ENCODE data around the gene XXYLT1.

DNA sequence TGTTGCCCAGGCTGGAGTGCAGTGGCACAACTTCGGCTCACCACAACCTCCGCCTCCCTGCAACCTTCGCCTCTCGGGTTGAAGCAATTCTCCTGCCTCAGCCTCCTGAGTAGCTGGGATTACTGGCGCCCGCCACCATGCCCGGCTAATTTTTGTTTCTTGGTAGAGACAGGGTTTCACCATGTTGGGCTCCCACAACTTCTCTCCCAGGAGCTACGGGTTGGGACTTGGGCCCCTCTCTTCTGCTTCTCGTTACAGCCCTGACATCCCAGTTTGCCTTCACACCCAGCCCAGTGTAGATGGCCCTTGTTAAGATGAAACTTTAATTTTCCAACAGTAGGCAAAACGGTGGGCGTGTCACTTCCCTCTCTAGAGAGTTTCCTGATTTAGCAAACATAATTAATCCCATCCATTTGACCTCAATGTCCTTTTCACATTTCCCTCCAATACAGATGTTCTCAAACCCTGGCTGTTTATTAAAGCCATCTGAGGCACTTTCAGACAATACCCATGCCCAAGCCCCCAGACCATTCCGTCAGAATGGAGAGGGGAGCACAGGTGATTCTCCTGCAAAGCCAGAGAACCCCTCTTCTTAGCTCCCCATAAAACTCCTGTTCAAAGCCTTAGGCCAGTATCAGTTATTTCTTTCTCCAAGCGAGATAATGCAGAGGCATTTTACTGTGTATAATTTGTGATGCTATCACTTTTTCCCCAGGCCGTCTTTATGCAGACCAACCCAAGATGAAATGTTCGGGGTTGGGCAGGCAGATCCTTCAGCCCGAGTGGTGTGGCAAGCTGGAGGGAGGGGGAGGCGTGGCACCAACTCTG lies 245.7 kb downstream of the XXYLT1 start:
- TF ChIP-seq, protein P1, sequence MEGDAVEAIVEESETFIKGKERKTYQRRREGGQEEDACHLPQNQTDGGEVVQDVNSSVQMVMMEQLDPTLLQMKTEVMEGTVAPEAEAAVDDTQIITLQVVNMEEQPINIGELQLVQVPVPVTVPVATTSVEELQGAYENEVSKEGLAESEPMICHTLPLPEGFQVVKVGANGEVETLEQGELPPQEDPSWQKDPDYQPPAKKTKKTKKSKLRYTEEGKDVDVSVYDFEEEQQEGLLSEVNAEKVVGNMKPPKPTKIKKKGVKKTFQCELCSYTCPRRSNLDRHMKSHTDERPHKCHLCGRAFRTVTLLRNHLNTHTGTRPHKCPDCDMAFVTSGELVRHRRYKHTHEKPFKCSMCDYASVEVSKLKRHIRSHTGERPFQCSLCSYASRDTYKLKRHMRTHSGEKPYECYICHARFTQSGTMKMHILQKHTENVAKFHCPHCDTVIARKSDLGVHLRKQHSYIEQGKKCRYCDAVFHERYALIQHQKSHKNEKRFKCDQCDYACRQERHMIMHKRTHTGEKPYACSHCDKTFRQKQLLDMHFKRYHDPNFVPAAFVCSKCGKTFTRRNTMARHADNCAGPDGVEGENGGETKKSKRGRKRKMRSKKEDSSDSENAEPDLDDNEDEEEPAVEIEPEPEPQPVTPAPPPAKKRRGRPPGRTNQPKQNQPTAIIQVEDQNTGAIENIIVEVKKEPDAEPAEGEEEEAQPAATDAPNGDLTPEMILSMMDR (IDR thresholded peaks at IDR 0.05; ENCODE audit: insufficient read depth, low read length, poor library complexity, severe bottlenecking), result no peak
- no peak for TF ChIP-seq EZH2phosphoT487 (conservative IDR thresholded peaks at IDR 0.05; ENCODE audit: low read length)

All from SU-DHL-6 (cell line).